Thyroid gland (tissue), 4 donors: Measurements from ENCODE around the gene TSHR.

Experiments used
- CTCF ChIP-seq, 6 experiments: fragments of 200-600 bp in 3 of 6; fragments of 450-650 bp in 3 of 6; sonication (generic) in 3 of 6; IDR thresholded peaks; one replicate each; pipeline ENCODE4 v1.5.1; 2016 to 2019; ENCODE audit warnings: antibody characterized with exemption in 6 of 6, mild to moderate bottlenecking in 2 of 6, inconsistent platforms in 1 of 6, moderate library complexity in 1 of 6
- POLR2A ChIP-seq, 2 donors: fragments of 450-650 bp; IDR thresholded peaks; one replicate each; pipeline ENCODE4 v1.6.1; 2017; ENCODE audit warnings: antibody characterized with exemption in 2 of 2, mild to moderate bottlenecking in 2 of 2, moderate library complexity in 1 of 2

DNA sequence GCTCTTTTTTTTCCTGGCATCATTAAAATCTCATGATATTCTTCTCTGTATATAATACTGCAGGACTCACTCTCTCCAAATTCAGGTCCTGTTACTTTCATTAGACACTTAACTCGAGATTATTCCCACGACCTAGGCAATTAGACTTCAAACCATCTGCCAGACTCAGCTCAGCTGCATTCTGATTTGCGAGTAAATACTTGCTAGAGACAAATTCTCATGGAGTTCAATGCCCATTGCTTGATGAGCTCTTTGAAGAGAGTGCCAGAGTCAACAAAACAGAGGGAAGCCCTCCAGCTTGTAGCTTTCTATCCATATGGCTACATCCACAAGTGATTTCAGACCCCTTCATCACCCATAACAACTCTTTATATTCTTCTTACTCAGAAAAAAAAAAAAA is 177.0 kb downstream of the TSHR start:
- no peak for TF ChIP-seq CTCF (IDR thresholded peaks at IDR 0.05)
- TF ChIP-seq POLR2A (IDR thresholded peaks at IDR 0.05), result no peak
